ENCODE results near the gene TNIK. TPM values are rescaled to one million over a fixed set of nuclear protein-coding genes. Genes with fewer than 3 reads are reported as not detected.

TNIK gene
- total RNA-seq, 1 donor from 2014 or later, result 1.1 TPM

DNA sequence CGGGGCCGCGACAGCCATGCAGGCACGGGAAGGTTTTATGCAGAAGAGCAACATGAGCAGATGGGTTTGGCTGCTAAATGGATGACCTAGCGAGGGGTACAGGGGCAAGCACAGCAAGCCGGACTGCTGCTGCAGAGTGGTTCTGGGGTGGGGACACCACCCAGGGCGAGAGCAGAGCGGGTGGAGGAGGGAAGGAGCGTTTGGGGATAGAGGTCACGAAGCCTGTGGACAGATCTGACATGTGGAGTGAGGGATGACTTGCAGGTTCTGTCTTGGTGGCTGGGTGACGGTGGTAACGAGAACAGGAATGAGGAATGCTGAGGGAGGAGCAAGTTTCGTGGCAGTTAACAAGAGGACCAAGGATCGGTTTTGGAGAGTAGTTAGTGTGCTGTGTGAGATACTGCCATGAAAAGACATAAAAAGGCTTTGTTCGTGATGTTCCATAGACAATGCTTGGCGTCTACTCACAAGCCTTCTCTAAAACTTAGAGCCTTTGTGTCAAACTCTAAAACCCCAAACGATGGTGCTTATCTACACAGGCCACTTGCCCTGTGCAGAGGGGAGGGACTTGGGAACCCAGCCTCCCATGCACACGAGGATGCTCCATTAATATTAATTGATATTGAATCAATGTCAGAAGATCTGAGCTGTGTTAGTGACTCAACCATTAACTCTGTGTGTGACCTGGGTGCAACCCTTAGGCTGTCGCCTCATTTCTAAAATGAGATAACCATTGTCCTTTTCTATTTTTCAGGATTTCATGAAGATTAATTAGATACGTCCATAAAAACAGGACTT is 301.0 kb downstream of the TNIK start:
- H3K27me3 ChIP-seq (ENCODE audit: control insufficient read depth, insufficient read depth, low read length), result no peaks in the 10 kb centered on the region
- TF ChIP-seq, protein P1, sequence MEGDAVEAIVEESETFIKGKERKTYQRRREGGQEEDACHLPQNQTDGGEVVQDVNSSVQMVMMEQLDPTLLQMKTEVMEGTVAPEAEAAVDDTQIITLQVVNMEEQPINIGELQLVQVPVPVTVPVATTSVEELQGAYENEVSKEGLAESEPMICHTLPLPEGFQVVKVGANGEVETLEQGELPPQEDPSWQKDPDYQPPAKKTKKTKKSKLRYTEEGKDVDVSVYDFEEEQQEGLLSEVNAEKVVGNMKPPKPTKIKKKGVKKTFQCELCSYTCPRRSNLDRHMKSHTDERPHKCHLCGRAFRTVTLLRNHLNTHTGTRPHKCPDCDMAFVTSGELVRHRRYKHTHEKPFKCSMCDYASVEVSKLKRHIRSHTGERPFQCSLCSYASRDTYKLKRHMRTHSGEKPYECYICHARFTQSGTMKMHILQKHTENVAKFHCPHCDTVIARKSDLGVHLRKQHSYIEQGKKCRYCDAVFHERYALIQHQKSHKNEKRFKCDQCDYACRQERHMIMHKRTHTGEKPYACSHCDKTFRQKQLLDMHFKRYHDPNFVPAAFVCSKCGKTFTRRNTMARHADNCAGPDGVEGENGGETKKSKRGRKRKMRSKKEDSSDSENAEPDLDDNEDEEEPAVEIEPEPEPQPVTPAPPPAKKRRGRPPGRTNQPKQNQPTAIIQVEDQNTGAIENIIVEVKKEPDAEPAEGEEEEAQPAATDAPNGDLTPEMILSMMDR (IDR thresholded peaks at IDR 0.05; ENCODE audit: insufficient read depth, low read length, severe bottlenecking), result no peak
- FAIRE-seq (no peak), DNase-seq (ENCODE audit: low read depth) (no peak)
- H3K36me3 ChIP-seq (ENCODE audit: control insufficient read depth, insufficient read depth, low read length), result no peaks in the 10 kb centered on the region
- H3K4me3 ChIP-seq (ENCODE audit: low read depth, low read length), result no peak overlapping the region

DNA sequence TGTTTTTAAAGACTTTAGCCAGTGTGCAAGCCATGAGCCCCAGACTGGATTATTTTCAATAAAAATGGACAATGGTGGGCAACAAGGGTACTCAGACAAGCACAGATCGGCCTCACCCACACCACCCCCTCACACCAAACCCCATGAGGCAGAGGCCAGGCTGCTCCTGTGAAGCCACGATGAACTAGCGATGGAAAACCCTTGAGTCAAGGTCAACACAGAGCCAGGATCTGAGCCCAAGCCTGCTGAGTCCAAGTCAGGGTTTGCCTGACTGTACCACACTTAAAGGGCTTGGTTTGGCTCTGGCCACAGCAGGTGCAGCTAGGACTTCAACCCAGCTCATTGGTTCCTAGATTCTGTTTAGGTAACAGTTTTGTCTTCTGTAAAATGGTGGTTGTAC is 302.2 kb downstream of the TNIK start:
- Histone ChIP-seq H3K36me3 (ENCODE audit: control insufficient read depth, insufficient read depth, low read length) (no peaks in the 10 kb centered on the region), H3K27me3 (ENCODE audit: control insufficient read depth, insufficient read depth, low read length) (no peaks in the 10 kb centered on the region), H3K4me3 (ENCODE audit: low read depth, low read length) (no peak overlapping the region)
- FAIRE-seq (no peak), DNase-seq (ENCODE audit: low read depth) (no peak)
- TF ChIP-seq, protein P1 (IDR thresholded peaks at IDR 0.05; ENCODE audit: insufficient read depth, low read length, severe bottlenecking), result no peak

DNA sequence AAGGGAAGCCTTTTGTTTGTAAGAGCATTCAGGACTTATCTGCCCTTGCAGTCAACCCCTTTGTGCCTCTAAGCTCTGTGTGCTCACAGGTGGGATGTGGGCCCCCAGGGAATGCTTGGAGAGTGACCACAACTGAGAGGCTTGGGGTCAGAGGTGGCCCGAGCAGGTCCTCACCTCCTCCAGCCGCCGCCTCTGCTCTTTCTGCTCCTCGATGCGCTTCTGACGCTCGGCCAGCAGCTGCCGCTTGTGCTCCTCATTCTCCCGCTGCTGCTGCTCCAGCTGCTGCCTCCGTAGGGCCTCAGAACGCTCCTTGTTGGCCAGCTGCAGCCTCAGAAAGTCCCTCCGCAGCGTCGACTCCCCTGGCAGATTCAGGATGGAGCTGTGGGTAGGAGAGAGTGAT is 302.9 kb downstream of the TNIK start:
- FAIRE-seq (no peak), DNase-seq (ENCODE audit: low read depth) (no peak)
- Histone ChIP-seq H3K27me3 (ENCODE audit: control insufficient read depth, insufficient read depth, low read length) (no peaks in the 10 kb centered on the region), H3K4me3 (ENCODE audit: low read depth, low read length) (no peak overlapping the region), H3K36me3 (ENCODE audit: control insufficient read depth, insufficient read depth, low read length) (no peaks in the 10 kb centered on the region)
- TF ChIP-seq, protein P1 (IDR thresholded peaks at IDR 0.05; ENCODE audit: insufficient read depth, low read length, severe bottlenecking), result no peak

DNA sequence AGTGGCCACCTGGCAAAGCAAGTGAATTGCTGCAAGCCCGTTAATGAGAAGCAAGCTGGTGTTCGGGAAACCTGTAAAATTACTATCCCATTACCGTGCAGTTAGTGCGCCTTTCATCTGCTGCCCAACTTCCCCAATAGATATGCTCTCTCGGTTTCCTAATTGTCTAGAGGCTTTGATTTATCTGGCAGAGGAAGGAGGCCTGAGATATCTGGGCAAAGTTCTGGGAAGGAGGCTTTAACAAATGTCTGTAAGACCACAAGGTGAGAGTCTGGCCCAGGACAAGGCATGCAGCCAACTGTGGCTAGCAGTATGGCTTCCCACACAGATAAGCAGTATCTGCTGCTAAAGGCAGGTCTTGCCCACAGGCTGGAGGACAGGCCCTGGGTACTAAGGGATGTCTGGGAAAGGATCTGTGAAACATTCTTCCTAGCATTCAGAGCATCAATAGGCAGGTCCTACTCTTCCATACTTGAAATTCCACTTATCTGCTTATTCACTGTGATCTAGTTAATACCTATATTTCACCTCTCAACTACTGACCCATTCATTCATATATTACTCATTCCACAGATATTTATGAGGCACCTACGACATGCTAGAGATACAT is 303.7 kb downstream of the TNIK start:
- TF ChIP-seq, protein P1 (IDR thresholded peaks at IDR 0.05; ENCODE audit: insufficient read depth, low read length, severe bottlenecking), result no peak
- Histone ChIP-seq H3K4me3 (ENCODE audit: low read depth, low read length) (no peak overlapping the region), H3K36me3 (ENCODE audit: control insufficient read depth, insufficient read depth, low read length) (no peaks in the 10 kb centered on the region), H3K27me3 (ENCODE audit: control insufficient read depth, insufficient read depth, low read length) (no peaks in the 10 kb centered on the region)
- DNase-seq (ENCODE audit: low read depth) (peak; percentile 46), FAIRE-seq (no peak)

DNA sequence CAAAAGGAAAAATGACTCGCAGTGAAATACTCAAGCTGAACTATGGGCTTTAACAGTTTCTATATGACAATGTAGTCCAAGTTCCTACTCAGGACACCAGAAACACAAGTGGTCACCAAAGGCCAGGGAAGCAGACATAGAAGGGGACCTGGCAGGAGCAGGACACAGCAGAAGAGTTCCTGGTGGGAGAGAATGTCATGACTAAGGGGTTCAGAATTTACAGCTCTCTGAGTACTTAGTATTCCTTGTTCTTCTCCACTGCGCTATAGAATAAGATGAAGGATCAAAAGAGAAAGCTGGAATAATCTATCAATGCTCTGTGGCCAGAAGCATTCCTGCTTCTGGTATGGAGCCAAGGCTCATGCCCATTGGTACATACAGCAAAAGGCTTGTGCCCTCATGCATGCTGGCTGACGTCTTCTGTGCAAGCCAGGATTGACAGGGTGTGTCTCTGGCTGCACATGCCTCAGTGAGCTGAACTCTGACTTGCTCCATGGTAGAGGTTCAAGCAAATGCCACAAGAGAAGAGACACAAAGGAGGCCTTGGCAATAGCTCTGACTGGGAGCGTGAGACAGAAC is 305.0 kb downstream of the TNIK start:
- DNase-seq (ENCODE audit: low read depth) (peak; percentile 35), FAIRE-seq (no peak)
- Histone ChIP-seq H3K36me3 (ENCODE audit: control insufficient read depth, insufficient read depth, low read length) (no peaks in the 10 kb centered on the region), H3K4me3 (ENCODE audit: low read depth, low read length) (no peak overlapping the region), H3K27me3 (ENCODE audit: control insufficient read depth, insufficient read depth, low read length) (no peaks in the 10 kb centered on the region)
- TF ChIP-seq, protein P1 (IDR thresholded peaks at IDR 0.05; ENCODE audit: insufficient read depth, low read length, severe bottlenecking), result no peak
